ENCODE measurements around the gene BCHE.

GRCh38 chr3:165728924-165729323 lies 108.3 kb downstream of the BCHE start:
- TF ChIP-seq CTCF (IDR thresholded peaks at IDR 0.05) (no peak), POLR2A (IDR thresholded peaks at IDR 0.05) (no peak)

All from lower leg skin (tissue), 3 donors.